NCI-H345 treated with DMSO at 0.1 percent for 48 hours (cell line): ENCODE measurements around the gene FBXL5.

Source experiments
- DNase-seq: peaks from one replicate; lab custom pipeline; 2025; ENCODE audit not compliant: unreplicated experiment; lab: John Stamatoyannopoulos, UW

The FBXL5 gene

GRCh38 chr4:15562623-15563022 lies 92.5 kb downstream of the FBXL5 start:
- DNase-seq, result no peak

GRCh38 chr4:15562114-15562513 lies 93.0 kb downstream of the FBXL5 start:
- DNase-seq, result no peak

- DNase-seq, result no peak
These were observed 96.6 kb downstream of the FBXL5 start for GRCh38 chr4:15558561-15558960.

- DNase-seq, result no peak
These were observed 97.2 kb downstream of the FBXL5 start for GRCh38 chr4:15557786-15558550.

GRCh38 chr4:15556511-15557092 lies 98.6 kb downstream of the FBXL5 start:
- no peak for DNase-seq
